Activated CD4-positive, alpha-beta T cell treated with anti-CD3 and anti-CD28 coated beads, Interleukin-10, Interleukin-2, amounts not matched to agents 100 ng/mL and 50 ng/mL, durations not matched to agents 16 hours and 8 hours (primary cell): Measurements from ENCODE around the gene UHRF1.

Experiments used
- DNase-seq: peaks from one replicate; pipeline ENCODE4 v3.0.0-alpha.2; 2020

Gene UHRF1

GRCh38 chr19:4902796-4903195 is 6.5 kb upstream of the UHRF1 start, which contains the start of gene ARRDC5:
TSS of gene ARRDC5 (minus strand) at chr19:4902896. CDS start at chr19:4902825, 71 bp downstream.
- no peak for DNase-seq

- DNase-seq: no peak
Measured at GRCh38 chr19:4904481-4904880, 4.8 kb upstream of the UHRF1 start.

GRCh38 chr19:4906963-4907362 is 2.3 kb upstream of the UHRF1 start:
- DNase-seq: no peak

GRCh38 chr19:4908360-4908759 is 941 bp upstream of the UHRF1 start:
- DNase-seq: no peak

GRCh38 chr19:4908781-4909155 is 533 bp upstream of the UHRF1 start:
- no peak for DNase-seq

- peak; percentile 97 for DNase-seq
Measured at GRCh38 chr19:4909897-4910593, 744 bp downstream of the UHRF1 start.

GRCh38 chr19:4910594-4911281 is 1.4 kb downstream of the UHRF1 start:
- DNase-seq: peak; percentile 68

GRCh38 chr19:4911314-4911713 is 2.0 kb downstream of the UHRF1 start:
- no peak for DNase-seq

- peak; percentile 85 for DNase-seq
Measured at GRCh38 chr19:4911786-4912672, 2.7 kb downstream of the UHRF1 start.

- peak; percentile 50 for DNase-seq
Measured at GRCh38 chr19:4913996-4914735, 4.9 kb downstream of the UHRF1 start.

- DNase-seq: peak; percentile 80
Measured at GRCh38 chr19:4914736-4915501, 5.6 kb downstream of the UHRF1 start.

- peak; percentile 31 for DNase-seq
Measured at GRCh38 chr19:4916292-4917082, 7.2 kb downstream of the UHRF1 start.

GRCh38 chr19:4922530-4923275 is 13.4 kb downstream of the UHRF1 start:
- no peak for DNase-seq

GRCh38 chr19:4923276-4923747 is 14.0 kb downstream of the UHRF1 start:
- DNase-seq: no peak

- no peak for DNase-seq
Measured at GRCh38 chr19:4929186-4929585, 19.9 kb downstream of the UHRF1 start.

GRCh38 chr19:4930664-4931063 is 21.4 kb downstream of the UHRF1 start:
- no peak for DNase-seq

GRCh38 chr19:4932711-4933110 is 23.4 kb downstream of the UHRF1 start:
- DNase-seq: no peak

- DNase-seq: no peak
Measured at GRCh38 chr19:4933528-4933927, 24.2 kb downstream of the UHRF1 start.

- DNase-seq: no peak
Measured at GRCh38 chr19:4935444-4935843, 26.1 kb downstream of the UHRF1 start.

- no peak for DNase-seq
Measured at GRCh38 chr19:4937060-4937459, 27.8 kb downstream of the UHRF1 start.
